GM12873 (cell line): ENCODE results near the gene KDELR1.

Experiments
- TF ChIP-seq, protein P1 (sequence below): IDR thresholded peaks from 2 replicates; pipeline ENCODE4 v1.5.1; 2012; ENCODE audit warnings: low read depth, mild to moderate bottlenecking, moderate library complexity, low read length, control low read depth; ENCODE audit not compliant: insufficient read depth; ENCODE audit errors: missing control alignments

Gene KDELR1

DNA sequence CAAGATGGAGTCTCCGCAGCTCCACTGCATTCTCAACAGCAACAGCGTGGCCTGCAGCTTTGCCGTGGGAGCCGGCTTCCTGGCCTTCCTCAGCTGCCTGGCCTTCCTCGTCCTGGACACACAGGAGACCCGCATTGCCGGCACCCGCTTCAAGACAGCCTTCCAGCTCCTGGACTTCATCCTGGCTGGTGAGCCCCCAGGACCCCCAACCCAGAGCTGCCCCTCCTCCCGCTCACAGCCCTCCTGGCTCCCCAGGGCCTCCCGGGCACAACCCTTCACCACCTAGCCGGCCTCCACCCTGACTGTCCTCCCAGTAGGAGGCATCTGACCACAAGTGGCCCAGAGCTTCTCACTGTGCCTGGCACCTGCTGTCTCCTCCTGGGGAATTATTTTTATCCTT lies 17.8 kb downstream of the KDELR1 start:
- TF ChIP-seq, protein P1, sequence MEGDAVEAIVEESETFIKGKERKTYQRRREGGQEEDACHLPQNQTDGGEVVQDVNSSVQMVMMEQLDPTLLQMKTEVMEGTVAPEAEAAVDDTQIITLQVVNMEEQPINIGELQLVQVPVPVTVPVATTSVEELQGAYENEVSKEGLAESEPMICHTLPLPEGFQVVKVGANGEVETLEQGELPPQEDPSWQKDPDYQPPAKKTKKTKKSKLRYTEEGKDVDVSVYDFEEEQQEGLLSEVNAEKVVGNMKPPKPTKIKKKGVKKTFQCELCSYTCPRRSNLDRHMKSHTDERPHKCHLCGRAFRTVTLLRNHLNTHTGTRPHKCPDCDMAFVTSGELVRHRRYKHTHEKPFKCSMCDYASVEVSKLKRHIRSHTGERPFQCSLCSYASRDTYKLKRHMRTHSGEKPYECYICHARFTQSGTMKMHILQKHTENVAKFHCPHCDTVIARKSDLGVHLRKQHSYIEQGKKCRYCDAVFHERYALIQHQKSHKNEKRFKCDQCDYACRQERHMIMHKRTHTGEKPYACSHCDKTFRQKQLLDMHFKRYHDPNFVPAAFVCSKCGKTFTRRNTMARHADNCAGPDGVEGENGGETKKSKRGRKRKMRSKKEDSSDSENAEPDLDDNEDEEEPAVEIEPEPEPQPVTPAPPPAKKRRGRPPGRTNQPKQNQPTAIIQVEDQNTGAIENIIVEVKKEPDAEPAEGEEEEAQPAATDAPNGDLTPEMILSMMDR: no peak

DNA sequence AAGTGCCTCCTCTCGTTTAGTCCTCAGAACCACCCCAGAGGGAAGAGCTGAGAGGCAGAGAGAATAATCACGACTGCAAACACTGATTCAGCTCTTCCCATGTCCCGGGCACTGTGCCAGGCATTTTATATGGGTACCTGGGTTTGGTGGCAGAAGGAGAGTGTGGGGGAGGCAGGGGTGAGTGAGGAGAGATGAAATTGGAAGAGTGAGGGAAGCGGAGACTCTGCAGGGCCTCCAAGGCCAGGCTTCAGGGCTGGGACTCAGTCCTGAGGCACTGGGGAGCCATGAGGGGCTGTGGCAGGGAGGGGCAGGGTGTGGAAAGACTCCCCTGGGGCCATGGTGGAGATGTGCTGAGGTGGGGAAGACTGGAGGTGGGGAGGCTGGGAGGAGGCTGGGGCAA lies 18.4 kb downstream of the KDELR1 start:
- TF ChIP-seq, protein P1: no peak

DNA sequence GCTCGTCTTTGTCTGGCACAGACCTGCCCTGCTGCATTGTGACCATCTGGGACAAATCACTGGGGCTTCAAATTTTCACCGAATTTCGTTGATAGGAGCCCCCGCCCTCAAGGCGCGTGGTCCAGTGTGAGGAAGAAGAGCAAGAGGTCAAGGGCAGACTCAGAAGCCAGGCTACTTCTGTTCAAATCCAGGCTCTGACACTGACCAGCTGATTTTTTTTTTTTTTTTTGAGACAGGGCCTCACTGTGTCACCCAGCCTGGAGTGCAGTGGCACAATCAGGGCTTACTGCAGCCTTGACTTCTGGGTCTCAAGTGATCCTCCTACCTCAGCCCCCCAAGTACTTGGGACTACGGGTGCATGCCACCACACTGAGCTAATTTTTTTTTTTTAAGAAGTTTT lies 20.0 kb downstream of the KDELR1 start:
- TF ChIP-seq, protein P1: no peak

DNA sequence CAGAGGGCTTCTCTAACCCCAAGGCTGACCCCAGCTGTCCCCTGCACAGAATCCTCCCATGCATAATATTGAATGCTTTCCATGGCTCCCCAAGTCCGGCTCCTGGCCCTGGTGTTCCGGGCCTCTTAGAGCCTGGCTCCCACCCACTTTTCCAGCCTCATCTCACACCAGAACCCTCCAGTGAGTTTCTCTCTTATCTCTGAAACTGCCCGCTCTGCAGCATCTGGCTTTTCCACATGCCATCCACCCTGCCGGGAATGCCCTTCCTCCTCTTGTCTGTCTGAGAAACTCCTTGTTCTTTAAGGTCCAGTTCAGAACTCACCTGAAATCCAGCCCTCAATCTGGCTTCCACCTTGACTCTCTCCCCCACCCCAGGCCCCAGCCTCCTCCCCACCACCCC lies 20.4 kb downstream of the KDELR1 start:
- TF ChIP-seq, protein P1: no peak

DNA sequence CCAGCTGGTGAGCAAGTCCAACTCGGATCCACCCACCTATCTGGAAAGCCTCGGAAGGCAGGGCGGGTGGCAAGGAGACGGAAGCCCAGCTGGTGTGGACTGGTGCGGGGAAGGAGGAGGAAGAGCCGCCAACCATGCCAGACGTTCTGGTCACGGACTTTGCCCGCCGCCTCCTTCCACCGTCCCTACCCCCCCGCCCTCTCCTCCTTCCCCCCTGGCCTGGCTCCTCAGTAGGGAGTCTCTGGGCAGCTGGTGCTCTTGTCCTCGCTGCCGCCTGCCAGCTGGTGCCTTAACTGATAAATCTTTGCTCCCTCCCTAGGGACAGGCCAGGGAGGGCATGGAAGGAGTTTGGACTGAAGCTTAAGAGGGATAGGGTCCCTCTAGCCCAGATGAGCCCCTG lies 22.4 kb downstream of the KDELR1 start:
- TF ChIP-seq, protein P1: no peak

DNA sequence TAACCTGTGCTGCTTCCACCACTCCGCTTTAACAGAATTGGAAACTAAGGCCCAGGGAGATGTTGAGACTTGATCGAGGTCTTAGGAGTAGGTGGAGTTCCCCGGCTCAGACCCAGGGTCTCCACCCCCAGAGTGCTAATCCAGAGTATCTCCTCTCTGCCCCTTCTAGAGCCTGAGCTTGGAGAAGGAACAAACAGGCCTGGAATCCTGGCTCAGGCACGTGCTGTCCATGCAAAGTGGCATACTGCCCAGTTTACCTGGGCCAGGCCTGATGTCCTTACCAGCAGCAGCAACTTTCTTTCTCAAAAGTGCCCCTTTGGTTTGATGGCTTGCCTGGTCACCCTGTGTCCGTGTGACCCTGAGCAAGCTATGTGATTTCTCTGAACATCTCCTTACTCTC lies 23.5 kb downstream of the KDELR1 start:
- TF ChIP-seq, protein P1: no peak

DNA sequence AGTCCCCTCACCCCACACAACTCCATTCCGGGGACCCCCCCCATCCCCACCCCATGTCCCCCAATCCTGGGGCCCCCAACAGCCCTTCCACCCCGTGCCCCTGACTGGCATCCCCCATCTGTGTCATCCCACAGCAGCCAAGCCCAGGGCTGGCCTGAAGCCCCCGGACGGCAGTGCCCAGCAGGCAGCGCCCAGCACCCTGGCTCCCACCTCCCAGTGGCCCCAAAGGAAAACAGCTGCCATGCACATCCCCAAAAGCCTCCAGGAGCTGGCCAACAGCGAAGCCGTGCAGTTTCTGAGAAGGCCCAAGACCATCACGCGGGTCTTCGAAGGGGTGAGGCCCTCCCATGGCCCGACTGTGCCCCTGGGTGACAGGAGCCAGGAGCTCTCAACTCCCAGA lies 25.7 kb downstream of the KDELR1 start:
- TF ChIP-seq, protein P1: no peak
